GM10266 (cell line): ENCODE data around the gene CACNG6.

ENCODE experiments used
- DNase-seq: peaks from one replicate; pipeline ENCODE4 v3.0.0; 2012; ENCODE audit errors: extremely low spot score
- TF ChIP-seq, protein P1 (sequence below): IDR thresholded peaks from 2 replicates; pipeline ENCODE4 v1.5.1; 2012; ENCODE audit warnings: mild to moderate bottlenecking, low read depth; ENCODE audit not compliant: control insufficient read depth, insufficient read depth; ENCODE audit errors: missing control alignments

CACNG6 gene

DNA sequence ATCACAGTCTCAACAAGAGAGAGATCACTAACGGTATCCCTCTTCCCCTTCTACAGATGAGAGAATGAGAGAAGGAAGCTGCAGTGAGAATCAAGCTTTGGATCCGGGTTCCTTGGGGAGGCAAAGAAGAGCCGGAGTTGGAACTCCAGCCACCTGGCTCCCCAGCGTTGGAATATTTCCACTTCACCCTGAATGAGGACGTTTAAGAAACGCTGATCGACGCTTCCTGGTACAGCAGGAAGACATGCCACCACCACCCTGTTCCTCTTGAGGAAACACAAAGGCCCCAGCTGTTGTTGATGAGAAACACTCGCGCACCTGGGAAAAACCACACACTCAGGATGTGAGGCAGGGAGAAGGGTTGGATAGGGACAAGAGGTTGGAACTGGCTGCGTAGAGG is 40.0 kb upstream of the CACNG6 start:
- TF ChIP-seq, protein P1, sequence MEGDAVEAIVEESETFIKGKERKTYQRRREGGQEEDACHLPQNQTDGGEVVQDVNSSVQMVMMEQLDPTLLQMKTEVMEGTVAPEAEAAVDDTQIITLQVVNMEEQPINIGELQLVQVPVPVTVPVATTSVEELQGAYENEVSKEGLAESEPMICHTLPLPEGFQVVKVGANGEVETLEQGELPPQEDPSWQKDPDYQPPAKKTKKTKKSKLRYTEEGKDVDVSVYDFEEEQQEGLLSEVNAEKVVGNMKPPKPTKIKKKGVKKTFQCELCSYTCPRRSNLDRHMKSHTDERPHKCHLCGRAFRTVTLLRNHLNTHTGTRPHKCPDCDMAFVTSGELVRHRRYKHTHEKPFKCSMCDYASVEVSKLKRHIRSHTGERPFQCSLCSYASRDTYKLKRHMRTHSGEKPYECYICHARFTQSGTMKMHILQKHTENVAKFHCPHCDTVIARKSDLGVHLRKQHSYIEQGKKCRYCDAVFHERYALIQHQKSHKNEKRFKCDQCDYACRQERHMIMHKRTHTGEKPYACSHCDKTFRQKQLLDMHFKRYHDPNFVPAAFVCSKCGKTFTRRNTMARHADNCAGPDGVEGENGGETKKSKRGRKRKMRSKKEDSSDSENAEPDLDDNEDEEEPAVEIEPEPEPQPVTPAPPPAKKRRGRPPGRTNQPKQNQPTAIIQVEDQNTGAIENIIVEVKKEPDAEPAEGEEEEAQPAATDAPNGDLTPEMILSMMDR: no peak
- no peak for DNase-seq

DNA sequence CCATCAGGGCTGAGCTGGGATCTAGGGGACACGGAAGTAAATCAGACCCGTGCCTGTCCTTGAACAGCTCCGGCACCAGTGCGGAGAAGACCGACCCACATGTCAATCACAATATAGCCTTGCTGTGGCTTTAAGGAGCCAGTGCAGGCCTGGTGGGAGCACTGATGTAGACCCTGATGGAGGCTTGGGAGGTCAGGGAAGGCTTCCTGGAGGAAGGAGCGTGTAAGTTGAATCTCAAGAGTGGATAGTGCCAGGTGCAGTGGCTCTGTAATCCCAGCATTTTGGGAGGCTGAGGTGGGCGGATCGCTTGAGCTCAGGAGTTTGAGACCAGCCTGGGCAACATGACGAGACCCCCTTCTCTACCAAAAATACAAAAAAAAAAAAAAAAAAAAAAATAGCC is 39.5 kb upstream of the CACNG6 start:
- TF ChIP-seq, protein P1: no peak
- DNase-seq: no peak

DNA sequence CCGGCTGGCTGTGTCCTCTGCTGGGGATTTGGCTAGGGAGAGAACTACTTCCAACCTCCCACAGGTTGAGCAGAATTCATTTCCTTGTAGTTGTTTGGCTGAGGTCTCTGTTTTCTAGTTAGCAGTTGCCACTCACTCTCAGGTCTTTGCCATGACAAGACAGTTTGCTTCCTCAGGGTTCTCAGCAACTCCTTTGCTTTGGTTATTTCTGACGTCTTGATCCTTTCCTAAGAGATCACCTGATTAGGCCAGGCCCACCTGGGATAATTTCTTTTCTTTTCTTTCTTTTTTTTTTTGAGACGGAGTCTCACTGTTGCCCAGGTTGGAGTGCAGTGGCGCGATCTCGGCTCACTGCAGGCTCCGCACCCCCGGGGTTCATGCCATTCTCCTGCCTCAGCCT is 38.1 kb upstream of the CACNG6 start:
- TF ChIP-seq, protein P1: no peak
- DNase-seq: no peak

DNA sequence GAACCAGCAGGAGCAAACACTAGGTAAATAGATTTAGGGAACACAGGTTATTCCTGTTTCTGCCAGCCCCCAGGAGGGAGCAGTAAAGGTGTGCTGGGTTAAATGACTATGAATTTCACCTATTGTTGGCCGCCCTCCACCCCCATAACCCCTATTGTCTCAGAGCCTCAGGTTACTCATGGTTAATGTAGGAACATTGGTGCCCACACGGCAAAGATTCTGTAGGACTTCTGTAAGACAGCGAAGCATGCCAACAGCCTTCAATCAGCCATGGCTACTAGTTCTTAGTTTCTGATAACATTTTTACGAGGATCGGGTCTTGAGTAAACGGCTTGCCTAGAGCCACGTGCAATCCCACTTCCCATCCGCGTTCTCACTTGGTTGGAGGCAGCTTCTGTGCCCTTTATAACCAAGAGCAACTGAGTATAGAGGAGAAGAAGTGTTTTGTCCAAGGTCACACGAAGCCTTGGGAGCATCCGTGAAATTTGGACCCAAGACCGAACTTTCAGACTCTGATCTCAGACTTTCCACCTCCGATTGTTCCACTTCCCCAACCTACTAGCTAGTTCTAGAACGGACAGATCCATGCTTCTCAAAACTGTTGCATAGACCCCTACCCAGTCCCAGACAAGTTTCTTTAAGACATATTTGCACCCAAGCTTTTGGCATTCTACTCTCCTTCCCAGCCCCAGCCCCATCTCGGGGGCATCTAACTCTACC is 33.8 kb upstream of the CACNG6 start:
- no peak for DNase-seq
- TF ChIP-seq, protein P1: no peak

DNA sequence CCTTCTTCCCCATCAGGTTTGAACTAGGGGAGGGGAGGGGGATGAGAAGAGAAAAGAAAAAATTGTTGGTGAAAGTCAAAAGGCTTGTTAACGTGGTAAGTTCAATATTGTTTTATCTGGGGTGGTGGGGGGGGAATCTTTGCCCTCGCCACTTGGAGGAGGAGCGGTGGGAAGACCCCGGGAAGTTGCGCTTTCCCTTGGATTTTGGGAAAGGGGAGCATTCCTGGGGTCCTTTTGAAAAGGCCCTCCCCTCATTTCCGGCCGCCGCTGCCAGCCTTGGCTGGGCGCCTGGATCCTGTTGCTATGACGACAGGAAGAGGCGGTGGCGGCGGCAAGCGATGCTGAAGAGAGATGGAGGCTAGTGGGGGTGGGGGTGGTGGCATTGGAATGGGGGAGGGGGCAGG is 33.3 kb upstream of the CACNG6 start:
- TF ChIP-seq, protein P1: no peak
- DNase-seq: no peak

DNA sequence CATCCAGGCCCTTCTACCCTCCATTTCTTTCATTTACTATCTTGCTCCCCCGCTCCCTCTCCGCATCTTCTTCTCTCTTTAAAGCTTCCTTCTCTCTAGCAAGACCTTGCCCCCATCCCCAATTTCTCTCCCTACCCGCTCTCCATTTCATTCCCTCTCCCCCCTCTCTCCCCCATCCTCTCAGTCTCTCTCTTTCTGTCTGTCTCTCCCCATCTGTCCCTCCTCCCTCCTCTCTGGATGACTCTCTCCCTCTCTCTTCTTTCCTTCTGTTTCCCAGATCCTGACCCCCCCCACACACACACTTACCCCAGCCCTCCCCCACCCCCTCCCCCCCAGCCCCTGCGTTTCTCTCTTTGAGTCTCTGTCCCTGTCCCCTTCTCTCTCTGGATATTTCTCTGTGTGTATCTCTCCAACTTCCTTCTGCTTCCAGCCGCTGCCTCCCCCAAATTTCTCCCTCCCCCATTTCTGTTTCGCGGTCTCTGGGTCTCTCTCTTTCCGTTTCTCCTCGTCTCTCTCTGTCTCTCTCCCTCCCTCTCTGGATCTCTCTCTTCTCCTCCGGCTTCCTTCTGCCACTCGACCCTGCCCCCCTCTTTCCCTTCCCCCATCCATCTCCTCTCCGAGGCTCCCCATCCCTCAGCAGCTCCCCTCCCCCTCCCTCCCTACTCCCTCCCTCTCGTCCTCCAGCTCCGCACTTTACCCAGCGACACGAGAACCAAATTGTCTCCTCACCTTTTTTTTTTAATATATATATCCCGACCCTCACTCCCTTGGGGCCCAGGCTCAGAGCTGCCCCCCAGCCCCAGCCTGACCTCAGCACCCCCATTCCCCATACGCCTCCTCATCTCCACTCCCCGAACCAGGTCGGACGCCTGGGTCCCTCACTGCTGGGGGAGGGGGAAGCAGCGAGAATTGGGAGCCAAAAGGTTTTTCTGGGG is 32.3 kb upstream of the CACNG6 start:
- TF ChIP-seq, protein P1: no peak
- no peak for DNase-seq

DNA sequence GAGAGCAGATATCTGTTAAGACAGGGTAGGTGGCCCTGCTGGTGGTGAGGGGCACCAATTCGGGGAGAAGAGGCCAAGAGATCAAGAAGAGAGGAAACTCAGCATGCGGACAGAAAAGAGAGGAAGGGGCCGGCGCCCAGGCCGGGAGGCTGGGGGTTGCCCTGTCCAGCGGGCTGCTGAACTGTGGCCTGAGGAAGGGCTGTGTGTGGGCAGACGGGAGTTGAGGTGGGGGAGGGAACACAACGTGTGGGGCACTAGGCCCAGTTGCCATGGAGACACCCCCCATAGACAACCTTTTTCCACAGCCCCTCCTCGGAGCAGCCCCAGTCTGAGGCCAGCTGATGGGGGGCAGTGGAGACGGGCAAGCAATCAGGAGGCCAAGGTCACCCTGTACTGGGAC is 31.2 kb upstream of the CACNG6 start:
- no peak for DNase-seq
- TF ChIP-seq, protein P1: no peak
